Femur (tissue), 1 donor: Measurements from ENCODE around the gene BAG1.

Experiments
- DNase-seq: peaks from one replicate; pipeline ENCODE4 v3.0.0-alpha.2; 2017

The BAG1 gene

GRCh38 chr9:33264473-33265177 is at the start of gene BAG1, which contains the start of gene CHMP5:
TSS of gene BAG1 (minus strand) at chr9:33264708.
TSS of gene CHMP5 (plus strand) at chr9:33265049. CDS start at chr9:33265079, 30 bp downstream.
- peak; percentile 100 for DNase-seq

GRCh38 chr9:33311953-33312352 is 47.4 kb upstream of the BAG1 start:
- DNase-seq: no peak

- no peak for DNase-seq
These were observed 46.2 kb upstream of the BAG1 start for GRCh38 chr9:33310748-33311147.

GRCh38 chr9:33309903-33310302 is 45.4 kb upstream of the BAG1 start:
- no peak for DNase-seq

GRCh38 chr9:33307067-33307466 is 42.6 kb upstream of the BAG1 start:
- DNase-seq: no peak

- DNase-seq: no peak
These were observed 41.5 kb upstream of the BAG1 start for GRCh38 chr9:33306037-33306436.

- no peak for DNase-seq
These were observed 39.9 kb upstream of the BAG1 start for GRCh38 chr9:33304362-33304761.

- DNase-seq: no peak
These were observed 36.0 kb upstream of the BAG1 start for GRCh38 chr9:33300546-33300945.

GRCh38 chr9:33297432-33297831 is 32.9 kb upstream of the BAG1 start:
- peak; percentile 66 for DNase-seq

GRCh38 chr9:33295571-33295970 is 31.1 kb upstream of the BAG1 start:
- no peak for DNase-seq

- no peak for DNase-seq
These were observed 30.3 kb upstream of the BAG1 start for GRCh38 chr9:33294670-33295432.

GRCh38 chr9:33293782-33294181 is 29.3 kb upstream of the BAG1 start:
- no peak for DNase-seq

- DNase-seq: no peak
These were observed 27.4 kb upstream of the BAG1 start for GRCh38 chr9:33291901-33292300.

- no peak for DNase-seq
These were observed 26.5 kb upstream of the BAG1 start for GRCh38 chr9:33291031-33291397.

- peak; percentile 99 for DNase-seq
These were observed 25.9 kb upstream of the BAG1 start, which contains the start of gene NFX1 for GRCh38 chr9:33290247-33291030. TSS of gene NFX1 (plus strand) at chr9:33290516. CDS start at chr9:33290573, 57 bp downstream.

- no peak for DNase-seq
These were observed 25.4 kb upstream of the BAG1 start for GRCh38 chr9:33289936-33290246.

GRCh38 chr9:33289496-33289895 is 25.0 kb upstream of the BAG1 start:
- peak; percentile 52 for DNase-seq

GRCh38 chr9:33288828-33289483 is 24.4 kb upstream of the BAG1 start:
- peak; percentile 35 for DNase-seq

GRCh38 chr9:33288235-33288634 is 23.7 kb upstream of the BAG1 start:
- DNase-seq: peak; percentile 21

- peak; percentile 44 for DNase-seq
These were observed 22.6 kb upstream of the BAG1 start for GRCh38 chr9:33287087-33287490.

- no peak for DNase-seq
These were observed 21.0 kb upstream of the BAG1 start for GRCh38 chr9:33285502-33285901.

- no peak for DNase-seq
These were observed 13.0 kb upstream of the BAG1 start for GRCh38 chr9:33277484-33277883.

- DNase-seq: no peak
These were observed 9.4 kb upstream of the BAG1 start for GRCh38 chr9:33273972-33274328.
